CMK (cell line): ENCODE results near the gene ENTR1.
A peak's percentile ranks its signal among the peaks of the same experiment; 100 is the strongest.

Experiments
- DNase-seq: peaks from one replicate; pipeline ENCODE4 v3.0.0-alpha.2; 2010; ENCODE audit warnings: low read depth

Gene ENTR1

DNA sequence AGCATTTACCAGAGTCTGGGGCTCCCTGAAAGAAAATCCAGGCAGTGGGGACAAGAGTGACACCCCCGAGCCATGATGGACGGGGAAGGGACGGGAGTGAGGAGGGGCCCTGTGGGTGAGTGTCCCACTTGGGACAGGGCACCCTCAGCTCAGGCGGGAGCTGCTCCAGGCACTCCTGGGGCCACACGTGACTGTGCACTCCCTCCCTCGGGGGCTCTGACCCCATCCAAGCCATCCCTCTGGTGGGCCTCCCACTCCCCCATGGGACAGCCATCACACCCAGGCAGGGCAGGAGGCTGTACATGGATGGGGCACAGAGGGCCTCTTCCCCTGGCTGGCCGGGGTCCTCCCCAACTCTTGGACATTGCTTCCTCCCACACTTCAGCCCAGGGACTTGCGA lies 34.0 kb downstream of the ENTR1 start:
- DNase-seq, result no peak

- no peak for DNase-seq
Measured at GRCh38 chr9:136375096-136375495, 35.3 kb downstream of the ENTR1 start.

- DNase-seq, result no peak
Measured at GRCh38 chr9:136374183-136374575, 36.2 kb downstream of the ENTR1 start.

DNA sequence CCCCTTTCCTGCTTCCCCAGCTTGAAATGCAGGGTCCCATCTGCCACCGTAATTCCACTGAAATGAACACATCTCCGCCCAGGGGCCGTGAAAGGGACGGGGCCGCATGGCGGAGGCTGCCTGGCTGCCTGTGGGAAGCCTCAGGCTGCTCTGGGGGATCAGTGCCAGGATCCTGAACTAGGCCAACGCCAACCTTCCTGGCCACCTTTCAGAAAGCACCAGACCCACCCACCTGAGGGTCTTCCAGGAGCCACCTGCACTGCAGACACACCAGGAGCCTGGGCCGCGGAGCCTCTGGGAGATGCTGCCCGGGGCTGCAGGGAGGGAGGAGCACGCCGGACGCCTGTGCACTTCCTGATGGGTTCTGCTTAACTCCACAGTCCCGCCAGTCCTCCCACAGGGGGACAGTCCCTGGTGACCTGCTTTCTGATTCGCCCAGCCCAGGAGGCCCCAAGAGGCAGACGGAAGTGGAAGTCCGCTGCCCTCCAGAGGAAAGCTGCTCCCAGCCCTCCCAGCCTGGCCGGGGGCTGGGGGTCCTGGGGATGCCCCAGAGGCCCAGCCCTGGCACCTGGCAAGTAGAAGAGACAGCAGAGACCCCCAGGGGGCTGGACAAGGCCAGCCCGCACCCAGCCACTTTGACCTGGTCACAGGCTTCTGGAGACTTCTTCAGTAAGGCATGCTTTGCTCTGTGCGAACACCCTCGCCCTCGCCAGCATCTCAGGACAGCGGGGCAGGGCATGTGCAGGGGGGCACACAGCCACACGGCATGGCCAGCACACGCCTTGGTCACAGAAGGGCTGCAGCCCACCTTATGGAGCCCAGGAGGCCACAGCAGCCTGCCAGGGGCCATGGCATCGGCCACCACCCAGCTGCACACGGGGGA lies 36.9 kb downstream of the ENTR1 start, which contains the start of gene CARD9:
CARD9 (minus strand) TSS at position 370 of the 883 bp plus-strand sequence. CDS start 1,591 bp downstream, outside the sequence.
- peak; percentile 82 for DNase-seq

GRCh38 chr9:136372561-136373299 lies 37.7 kb downstream of the ENTR1 start:
- DNase-seq, result peak; percentile 69

DNA sequence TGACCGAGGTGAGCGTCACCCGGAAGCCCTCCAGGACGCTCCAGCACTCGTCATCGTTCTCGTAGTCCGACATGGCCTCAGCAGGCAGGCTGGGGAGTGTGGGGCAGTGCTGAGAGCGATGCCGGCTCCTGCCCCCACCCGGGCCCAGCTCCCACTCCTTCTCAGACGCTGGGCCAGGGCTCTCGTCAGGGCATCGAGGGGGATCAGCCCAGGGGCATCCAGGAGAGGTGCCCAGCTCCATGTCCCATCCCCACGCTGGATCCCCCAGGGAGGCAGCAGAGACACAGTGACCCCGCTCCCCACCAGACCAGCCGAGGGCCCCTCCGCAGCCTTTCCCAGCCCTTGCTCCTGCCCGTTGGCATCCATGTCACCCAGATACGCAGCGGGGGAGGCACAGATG lies 38.4 kb downstream of the ENTR1 start:
- no peak for DNase-seq

GRCh38 chr9:136371533-136371880 lies 38.9 kb downstream of the ENTR1 start:
- no peak for DNase-seq

GRCh38 chr9:136370687-136371532 lies 39.5 kb downstream of the ENTR1 start:
- no peak for DNase-seq

GRCh38 chr9:136370037-136370436 lies 40.4 kb downstream of the ENTR1 start:
- no peak for DNase-seq

DNA sequence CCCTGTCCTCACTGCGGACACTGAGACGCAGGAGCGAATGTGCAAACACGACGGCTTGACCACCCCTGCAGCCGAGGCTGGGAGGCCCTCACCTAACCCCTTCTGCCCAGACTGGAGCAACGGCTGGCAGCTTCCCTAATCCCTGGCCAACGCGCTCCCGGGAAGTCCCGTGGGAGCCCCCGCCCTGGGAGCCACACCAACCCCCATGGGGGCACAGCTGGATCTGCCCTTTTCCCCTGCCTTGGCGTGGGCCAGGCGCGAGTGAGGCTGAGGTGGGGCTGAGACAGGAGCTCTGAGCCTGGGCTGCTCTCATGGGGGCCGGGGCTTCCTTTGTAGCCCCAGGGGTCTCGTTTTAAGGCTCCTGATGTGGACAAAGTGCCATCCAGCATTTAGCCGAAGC lies 42.2 kb downstream of the ENTR1 start:
- no peak for DNase-seq

- DNase-seq, result no peak
Measured at GRCh38 chr9:136367296-136368145, 42.9 kb downstream of the ENTR1 start.

- DNase-seq, result no peak
Measured at GRCh38 chr9:136366826-136367225, 43.6 kb downstream of the ENTR1 start.

- DNase-seq, result no peak
Measured at GRCh38 chr9:136365775-136366222, 44.6 kb downstream of the ENTR1 start.

GRCh38 chr9:136364942-136365774 lies 45.3 kb downstream of the ENTR1 start:
- no peak for DNase-seq

GRCh38 chr9:136363949-136364748 lies 46.3 kb downstream of the ENTR1 start:
- no peak for DNase-seq

DNA sequence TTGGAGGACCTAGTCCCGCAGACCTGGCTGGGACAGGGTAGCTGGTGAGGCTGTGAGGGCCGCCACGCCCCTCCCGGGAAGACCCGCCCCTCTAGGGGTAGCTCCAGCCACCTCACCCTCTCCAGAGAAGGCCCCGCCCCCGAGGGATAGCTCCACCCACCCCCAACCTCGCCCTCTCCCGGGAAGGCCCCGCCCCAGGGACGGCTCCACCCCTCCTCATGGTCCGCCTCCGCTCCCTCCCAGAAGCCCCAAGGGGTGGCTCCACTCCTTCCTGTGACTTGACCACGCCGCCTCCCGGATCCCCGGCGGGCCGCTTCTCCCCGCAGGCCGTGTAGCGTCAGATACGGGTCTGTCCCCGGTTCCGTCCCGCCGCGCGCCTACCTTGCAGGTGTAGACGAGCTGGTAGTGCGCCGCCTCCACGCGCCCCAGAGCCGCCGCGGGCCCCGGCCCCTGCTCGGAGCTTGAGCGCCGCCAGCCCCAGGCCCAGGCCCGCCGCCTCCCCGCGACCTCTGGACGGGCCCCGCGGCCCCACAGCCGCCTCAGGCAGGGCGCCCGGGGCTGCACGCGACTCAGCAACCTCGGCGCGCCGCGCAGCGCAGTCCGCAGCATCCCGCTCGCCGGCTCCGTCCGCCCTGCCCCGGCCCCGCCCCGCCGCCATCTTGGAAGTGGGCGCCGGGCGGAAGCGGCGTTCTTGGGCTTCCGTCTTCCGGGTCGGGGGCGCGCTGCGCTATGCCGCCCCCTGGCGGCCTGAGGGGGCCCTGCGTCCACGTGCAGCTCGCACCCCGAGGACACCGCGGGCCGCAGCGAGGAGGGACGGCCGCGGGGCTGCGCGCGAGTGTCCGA lies 47.1 kb downstream of the ENTR1 start, which contains the start of gene DNLZ:
DNLZ (minus strand) TSS at position 639 of the 843 bp plus-strand sequence; CDS start at position 609, 30 bp downstream.
- peak; percentile 90 for DNase-seq

GRCh38 chr9:136362450-136362784 lies 48.0 kb downstream of the ENTR1 start:
- no peak for DNase-seq

DNA sequence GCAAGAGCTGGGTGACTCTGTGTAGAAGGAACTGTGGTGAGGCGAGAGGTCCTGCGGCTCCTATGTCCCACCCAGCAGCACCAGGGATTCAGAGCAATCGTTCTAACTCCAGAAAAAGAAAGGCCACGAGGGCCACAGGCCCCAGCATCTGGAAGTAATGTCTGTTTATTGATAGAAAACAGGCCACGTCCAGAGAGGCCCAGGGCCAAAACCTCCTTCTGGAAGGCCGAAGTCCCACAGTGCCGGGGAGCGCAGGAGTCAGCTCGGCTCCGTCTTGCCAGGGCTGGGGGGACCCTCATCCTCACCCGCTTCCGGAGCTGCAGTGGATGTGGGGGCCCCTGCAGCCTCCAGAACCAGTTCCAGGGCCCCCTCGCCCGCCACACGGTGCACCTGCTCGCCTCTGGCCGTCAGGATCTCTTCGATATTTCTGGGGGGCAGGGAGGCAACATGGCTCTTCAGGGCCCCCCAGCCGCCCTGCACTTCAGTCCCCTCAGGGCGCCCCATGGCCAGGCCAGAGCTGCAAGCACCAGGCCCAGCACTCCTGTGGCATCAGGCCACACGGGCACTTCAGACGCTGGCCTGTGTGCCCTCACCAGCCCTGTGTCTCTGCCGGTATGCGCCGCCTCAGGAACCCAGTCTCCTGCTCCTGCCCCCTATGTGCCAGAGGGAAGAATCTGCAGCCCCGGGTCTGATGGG lies 48.5 kb downstream of the ENTR1 start:
- no peak for DNase-seq
